Neural progenitor cell (in vitro differentiated cells): Measurements from ENCODE around the gene MCTP2.

Source experiments
- EZH2 ChIP-seq: fragments of 200-600 bp; sonication (generic); IDR thresholded peaks from 2 replicates; pipeline ENCODE4 v1.6.1; 2017; ENCODE audit warnings: antibody characterized with exemption, mild to moderate bottlenecking, moderate library complexity
- EZH2phosphoT487 ChIP-seq: fragments of 200-600 bp; sonication (generic); IDR thresholded peaks from 2 replicates; pipeline ENCODE4 v1.6.1; 2017; ENCODE audit warnings: antibody characterized with exemption
- TF ChIP-seq, protein P1 (sequence below): fragments of 200-600 bp; sonication (generic); IDR thresholded peaks from 2 replicates; pipeline ENCODE4 v1.5.1; 2017; ENCODE audit warnings: antibody characterized with exemption, mild to moderate bottlenecking

DNA sequence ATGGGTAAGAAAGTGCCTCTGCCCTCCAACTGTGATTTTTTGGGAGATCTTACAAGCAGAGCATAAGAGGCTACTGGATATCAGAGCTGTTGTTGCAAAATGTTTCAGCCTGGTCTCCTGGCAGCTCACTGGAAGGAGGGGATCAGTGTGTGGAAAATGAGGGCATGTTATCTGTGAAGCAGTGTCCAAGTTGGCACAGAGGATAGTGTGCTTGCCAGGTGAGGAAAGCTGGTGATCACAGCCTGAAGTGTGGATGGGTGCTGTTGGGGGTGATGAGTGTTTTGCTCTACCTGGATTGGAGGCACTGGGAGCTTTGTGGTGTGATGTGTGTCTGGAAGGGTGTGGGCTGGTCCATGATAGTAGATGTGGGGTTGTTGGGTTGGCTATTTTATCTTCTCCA lies 69.3 kb downstream of the MCTP2 start:
- TF ChIP-seq, protein P1, sequence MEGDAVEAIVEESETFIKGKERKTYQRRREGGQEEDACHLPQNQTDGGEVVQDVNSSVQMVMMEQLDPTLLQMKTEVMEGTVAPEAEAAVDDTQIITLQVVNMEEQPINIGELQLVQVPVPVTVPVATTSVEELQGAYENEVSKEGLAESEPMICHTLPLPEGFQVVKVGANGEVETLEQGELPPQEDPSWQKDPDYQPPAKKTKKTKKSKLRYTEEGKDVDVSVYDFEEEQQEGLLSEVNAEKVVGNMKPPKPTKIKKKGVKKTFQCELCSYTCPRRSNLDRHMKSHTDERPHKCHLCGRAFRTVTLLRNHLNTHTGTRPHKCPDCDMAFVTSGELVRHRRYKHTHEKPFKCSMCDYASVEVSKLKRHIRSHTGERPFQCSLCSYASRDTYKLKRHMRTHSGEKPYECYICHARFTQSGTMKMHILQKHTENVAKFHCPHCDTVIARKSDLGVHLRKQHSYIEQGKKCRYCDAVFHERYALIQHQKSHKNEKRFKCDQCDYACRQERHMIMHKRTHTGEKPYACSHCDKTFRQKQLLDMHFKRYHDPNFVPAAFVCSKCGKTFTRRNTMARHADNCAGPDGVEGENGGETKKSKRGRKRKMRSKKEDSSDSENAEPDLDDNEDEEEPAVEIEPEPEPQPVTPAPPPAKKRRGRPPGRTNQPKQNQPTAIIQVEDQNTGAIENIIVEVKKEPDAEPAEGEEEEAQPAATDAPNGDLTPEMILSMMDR: no peak
- TF ChIP-seq EZH2phosphoT487 (no peak), EZH2 (no peak)
